Measurements from ENCODE around the gene BACH2.
"Not testable (repeated sequence)": the region's sequence is repeated elsewhere in the genome, so short reads cannot be mapped to it uniquely, and the experiment has no call there.

The BACH2 gene

DNA sequence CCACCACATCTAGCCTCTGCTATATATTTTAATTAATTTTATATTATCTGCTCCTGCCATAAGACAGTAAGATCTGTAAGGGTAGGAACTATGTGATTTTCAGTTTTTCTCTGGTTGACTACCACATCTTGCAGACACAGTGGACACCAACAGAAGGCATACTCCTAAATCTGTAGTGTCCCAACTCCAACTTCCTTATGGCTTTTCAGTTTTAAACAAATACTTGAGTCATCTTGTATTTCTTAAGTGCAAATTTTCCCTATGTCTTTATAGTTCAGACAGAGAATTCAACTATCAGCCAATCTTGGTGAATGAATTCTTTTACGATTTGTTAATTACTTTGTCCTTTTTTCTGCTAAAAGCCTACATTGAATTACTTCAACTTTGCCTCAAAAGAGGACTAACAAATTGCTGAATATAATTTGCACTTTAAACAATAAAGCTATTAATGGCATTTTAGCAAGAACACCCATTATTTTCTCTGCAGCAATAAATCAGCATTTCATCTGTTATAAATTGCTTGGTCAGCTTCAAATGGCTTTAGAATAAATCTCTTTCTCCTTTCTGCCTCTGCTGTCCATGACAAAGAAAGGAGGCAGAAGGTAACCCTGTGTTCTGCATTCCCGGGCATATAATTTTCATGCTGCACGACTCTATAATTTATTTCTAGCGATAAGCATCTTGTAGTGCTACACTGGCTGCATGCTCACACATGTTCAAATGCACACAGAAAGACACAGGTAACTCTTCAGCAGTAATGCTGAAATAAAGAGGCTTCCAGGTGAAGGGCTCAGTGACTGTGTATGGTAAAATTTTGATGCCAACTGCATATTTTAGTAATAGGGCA lies 144.8 kb downstream of the BACH2 start:
- no peak for DNase-seq

DNA sequence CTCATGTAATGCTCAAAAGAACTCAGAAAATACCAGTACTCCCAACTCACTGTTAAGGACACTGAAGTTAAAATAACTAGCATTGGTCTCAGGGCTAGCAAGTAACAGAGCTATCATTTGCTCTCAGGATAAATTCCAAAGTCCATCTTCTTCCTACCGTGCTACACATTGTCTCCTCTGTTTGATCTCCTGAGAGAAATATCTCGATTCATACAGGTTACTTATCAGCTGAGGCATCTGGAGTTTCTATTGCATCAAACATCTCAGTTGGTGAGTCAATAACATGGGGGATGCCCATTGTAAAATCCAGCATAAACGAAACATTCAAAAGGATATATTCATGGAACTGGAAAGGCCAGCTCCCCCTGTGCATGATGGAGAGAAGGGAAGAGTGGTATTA lies 147.4 kb downstream of the BACH2 start:
- DNase-seq: no peak

DNA sequence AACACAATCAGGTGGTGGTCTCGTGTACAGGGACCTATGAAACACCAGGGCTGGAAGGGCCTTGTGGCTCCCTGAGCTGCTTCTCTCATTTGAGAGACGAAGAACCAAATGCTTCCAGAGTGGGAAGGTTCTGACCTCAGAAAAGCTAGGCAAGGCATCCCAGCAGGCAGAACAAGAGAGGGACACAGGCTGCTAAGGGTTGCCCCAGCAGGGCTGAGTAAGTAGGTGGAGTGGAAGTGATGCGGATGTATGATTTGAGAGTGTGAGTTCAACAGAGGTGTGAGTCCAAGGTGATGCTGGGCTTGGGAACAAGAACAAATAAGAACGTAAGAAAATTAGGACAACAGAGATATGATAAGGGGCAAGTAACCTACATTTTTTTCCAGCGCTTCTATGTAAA lies 147.8 kb downstream of the BACH2 start:
- no peak for DNase-seq

DNA sequence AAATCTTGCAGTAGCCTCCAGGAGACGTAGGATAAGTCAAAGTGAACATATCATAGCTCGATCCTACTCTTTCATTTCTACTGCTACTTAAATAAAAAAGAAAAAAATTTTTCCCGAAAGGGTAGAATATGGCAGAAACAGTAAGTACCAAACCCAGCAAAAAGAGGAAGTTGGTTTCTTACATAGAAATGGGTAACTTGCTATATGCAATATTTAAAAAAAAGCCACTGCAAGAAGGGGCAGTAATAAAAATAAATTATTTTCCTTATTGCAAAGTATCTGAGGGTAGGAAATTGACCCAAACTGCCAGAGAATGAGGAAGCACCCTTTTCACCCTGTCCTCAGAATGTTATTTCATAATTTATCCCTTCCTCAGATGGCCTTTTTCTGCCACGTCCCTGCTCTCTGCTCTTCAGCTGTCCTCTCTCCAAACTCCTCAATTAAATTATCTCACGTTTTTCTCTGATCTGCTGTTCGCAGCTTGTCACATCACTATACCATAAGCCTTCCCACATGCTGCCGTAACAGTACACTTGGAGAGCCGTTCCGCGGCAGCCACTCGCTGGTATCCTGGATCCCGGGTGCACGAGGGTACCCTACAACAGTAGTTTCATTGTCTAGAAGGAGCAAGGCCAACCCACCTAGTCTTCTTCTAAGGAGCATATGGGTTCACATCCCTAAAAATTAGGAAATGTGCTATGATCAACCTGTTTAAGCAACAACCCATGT lies 149.6 kb downstream of the BACH2 start:
- no peak for DNase-seq

DNA sequence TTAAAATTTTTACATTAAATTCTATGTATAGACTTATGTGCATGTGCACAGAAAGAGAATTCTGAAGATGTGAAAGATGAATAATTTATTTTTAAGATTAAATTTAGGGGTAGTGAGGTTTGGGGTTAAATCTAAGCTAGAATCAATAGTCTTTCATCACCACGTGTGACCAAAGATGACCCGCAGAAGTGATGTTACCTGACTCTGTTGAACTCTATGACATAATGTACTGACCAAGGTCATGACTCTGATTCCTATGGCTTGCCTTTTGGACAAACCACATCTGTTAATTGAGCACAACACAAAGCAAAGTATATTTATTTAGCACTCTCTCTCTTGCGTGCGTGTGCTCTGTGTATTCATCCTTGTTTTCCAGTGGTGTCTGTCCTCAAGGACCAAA lies 150.6 kb downstream of the BACH2 start:
- DNase-seq: no peak

DNA sequence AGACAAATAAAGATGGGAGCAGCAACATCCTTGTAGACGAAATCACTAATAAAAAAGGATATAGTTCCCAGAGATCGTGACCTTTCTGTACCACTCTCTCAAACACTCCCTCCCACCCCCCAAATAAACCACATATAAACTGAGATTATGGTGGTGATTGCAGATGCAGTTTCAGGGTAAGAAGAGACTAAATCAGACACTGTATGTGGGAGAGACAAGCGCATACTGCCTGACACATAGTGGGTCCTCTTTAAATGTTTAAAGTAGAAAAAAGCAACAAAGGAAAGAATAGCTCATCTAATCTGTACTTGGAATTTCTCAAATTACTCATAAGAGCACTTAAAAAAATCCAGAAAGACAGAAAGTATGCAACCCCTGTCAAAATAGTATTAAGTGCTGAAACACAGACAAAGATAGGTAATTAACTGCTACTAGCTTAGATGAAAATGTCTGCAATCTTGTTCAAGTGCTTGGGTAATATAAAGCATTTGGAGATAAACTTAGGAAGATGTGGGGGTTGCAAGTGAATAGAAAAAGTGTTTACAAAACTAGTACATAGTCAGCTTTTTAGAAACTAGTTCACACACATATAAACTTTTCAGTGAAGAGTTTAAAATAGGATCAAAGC lies 151.6 kb downstream of the BACH2 start:
- peak in 1 of 2 experiments; percentile 19 for DNase-seq

DNA sequence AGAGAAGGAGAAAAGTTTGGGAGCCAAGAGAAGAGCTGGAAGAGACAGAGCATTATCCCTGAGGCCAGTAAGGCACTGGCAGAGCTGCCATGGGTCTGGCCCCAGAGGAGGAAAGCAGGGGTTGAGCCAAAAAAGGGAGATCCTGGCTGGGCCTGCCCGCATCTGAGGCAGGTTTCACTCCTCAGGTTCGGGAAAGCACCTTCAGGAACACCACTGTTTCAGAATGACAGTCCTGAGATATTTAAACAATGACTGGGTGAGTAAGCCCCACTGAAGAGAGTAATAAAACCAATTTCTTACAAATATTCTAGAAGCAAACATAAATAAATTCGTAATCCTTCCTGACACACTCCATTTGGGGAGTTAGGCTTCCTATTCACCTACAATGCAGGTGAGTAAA lies 152.2 kb downstream of the BACH2 start:
- DNase-seq: no peak

DNA sequence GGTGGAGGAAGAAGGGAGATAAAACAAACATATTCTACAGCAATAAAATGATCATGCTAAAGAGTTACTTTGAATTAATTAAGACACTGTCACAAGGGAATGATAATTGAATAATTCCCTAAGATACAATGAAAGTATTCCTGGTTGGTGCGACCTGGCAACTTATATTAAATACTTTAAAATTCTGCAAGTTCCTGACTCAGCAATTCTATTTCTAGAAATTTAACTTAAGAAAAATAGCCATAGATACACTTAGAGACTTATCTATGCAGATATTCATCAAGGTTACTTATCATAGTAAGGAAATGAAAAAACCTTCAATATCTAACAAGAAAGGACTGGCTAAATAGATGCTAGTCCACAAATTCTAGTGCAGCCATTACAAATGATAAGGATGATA lies 156.0 kb downstream of the BACH2 start:
- no peak for DNase-seq

DNA sequence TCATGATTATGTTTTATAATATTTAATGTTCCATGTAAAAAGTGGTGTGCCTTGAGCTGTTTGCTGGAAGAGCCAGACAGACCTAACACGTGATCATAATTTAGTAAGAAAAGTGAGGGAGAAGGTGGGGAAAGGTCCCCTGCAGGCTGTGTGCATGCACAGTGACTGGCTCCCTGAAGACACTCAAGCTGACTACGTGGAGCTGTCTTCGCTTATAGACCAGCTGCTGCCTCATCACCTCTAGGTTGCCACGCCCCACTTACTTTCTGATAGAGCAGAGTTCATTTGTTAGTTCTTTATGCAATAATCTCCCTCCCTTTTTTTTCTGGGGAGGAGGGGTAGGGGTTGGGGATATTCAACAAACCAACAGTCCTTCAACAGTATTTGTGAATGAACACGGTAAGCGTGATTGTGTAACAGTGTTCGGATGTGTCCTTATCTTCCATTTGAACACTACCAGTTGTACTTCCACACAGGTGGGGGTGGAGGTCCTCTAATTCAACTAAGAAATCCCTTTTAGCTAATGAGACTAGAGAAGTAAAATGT lies 157.3 kb downstream of the BACH2 start:
- no peak for DNase-seq

DNA sequence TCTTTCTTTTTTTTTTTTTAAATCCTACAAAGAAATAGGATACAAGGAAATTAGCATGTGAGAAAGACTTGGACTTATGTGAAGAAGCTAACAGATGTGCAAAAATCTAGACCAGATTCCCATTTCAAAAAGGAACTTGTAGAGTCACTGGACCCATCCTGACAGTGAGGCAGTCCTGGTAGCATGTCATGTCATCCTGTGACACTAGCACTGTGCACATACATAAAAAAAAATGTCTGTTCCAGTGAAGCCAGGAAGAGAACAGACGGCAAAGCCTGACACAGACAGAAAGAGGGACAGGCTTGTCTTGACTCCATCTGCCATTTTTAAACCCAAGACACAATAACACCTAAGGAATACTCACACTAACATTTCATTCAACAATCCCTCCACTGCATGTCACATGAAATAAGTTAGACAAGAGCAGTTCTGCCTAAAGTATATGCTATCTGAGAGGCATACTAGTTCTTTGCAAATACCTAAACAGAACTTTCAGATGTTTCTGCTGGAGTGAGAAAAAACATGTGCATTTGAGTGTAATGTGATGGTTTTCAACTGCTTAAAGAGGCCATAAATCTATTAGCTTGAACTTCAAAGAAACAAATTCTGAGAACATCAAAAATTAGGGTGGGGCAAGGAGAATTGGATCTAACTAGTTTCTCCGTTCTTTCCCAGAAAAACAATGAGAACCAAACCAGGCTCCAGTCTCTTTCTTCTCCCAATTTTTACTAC lies 159.6 kb downstream of the BACH2 start:
- no peak for DNase-seq

DNA sequence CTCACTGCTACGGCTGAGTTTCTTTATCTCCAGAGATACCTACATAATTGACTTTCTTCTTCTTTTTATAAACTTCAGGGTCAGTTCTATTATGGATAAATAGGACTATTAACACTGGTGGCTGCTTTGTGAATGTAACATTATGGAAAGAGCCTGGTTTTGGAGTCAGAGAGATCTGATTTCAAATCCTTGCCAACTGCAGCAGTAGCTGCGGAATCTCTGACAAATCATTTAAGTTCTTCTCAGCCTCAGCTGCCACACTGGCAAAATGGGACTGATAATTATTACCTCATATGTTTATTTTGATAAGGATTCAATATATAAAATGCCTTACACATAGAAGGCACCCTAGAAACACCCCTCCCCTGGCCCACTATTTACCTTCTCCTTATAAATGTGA lies 160.5 kb downstream of the BACH2 start:
- DNase-seq: no peak

DNA sequence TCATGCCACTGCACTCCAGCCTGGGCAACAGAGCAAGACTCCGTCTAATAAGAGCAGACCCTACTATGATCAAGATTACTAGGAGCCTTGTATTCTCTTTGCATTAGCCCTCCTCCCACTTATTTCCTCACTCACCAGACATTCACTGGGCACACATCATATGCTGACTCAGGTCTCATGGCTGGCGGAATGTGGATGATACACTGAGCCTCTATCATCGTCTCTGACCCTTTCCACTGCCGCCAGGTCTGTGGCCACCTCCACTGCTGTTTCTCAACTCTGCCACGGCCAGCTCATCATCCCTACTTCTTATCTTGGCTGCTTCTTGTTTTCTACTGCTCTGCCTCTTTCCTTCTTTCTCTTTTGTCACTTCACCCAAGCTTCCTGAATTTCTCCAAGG lies 161.0 kb downstream of the BACH2 start:
- DNase-seq: no peak

DNA sequence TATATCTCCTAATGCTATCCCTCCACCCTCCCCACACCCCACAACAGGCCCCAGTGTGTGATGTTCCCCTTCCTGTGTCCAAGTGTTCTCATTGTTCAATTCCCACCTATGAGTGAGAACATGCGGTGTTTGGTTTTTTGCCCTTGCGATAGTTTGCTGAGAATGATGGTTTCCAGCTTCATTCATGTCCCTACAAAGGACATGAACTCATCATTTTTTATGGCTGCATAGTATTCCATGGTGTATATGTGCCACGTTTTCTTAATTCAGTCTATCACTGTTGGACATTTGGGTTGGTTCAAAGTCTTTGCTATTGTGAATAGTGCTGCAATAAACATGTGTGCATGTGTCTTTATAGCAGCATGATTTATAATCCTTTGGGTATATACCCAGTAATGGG lies 163.0 kb downstream of the BACH2 start:
- DNase-seq: not testable (repeated sequence)

DNA sequence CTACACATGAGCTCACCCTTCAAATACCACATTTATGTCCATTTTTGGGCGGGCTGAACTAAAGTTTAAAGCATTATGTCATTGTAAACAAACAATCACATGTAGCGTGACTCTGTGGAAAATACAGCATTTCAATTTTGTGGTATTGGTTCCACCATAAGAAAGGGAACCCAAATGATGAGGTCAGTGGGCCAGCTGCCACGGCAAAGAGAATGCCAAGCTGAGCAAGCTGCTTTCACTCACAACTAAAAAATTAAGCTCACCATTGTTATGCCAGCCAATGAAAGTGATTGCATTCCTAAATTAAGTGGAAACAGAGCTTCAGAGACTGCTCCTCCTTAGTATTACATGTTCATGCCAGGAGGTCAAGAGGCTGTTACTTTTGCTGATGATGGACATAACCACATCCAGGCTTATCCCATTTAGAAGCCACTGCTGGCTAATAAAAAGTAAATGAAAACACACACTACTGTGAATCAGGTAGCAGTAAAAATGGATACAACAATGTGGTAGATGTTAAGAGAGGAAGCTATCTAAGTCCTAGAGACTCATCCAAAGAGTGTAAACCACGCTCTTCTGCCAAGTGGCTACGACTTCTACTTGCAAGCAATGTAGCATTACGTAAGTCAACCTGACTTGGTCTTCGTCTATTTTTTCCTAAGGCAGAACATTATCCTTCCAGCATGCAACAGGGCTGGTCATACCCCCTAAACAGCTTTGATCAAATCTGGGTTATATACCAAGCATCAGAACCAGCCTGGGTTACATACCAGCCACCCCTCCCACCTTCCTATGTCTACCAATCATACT lies 164.8 kb downstream of the BACH2 start:
- DNase-seq: no peak

DNA sequence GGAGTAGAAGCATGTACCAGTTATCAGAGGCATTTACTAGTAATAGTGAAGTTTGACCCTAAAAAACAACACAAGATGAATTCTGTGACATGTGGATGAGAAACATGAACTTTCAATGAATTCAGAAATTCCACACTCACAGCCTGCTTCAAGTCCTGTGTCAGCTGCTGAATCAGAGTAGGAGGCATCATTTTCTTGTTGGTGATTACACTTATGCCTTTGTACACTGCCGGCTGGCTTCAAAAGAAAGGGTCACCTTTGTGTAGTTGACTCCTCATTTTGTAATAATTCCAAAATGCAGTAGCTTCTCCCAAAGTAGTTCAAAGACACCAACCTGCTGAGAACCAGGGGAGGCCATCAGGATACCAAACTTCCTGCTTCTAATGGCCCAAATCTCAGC lies 165.5 kb downstream of the BACH2 start:
- DNase-seq: no peak

DNA sequence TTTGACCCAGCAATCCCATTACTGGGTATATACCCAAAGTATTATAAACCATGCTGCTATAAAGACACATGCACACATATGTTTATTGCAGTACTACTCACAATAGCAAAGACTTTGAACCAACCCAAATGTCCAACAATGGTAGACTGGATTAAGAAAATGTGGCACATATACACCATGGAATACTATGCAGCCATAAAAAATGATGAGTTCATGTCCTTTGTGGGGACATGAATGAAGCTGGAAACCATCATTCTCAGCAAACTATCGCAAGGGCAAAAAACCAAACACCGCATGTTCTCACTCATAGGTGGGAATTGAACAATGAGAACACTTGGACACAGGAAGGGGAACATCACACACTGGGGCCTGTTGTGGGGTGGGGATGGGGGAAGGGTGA lies 168.0 kb downstream of the BACH2 start:
- not testable (repeated sequence) for DNase-seq

DNA sequence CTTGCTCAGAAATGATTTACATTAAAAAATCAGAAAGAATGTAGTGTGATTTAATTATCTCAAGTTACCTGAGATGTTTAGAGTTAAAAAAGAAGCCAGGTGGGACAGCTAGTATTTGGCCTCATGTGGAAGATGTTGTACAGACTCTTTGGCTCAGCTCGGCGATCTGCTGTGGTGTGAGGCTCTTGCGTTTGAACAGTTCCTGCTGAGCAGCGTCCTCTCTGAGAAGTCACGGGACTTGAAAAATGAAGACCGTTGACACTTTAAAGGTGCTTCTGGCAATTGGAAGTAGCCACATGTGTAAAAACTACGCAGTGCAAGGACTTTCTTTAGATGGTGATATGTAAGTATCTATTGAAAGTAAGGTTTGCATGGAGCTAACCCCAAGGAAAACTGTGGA lies 169.0 kb downstream of the BACH2 start:
- DNase-seq: no peak

DNA sequence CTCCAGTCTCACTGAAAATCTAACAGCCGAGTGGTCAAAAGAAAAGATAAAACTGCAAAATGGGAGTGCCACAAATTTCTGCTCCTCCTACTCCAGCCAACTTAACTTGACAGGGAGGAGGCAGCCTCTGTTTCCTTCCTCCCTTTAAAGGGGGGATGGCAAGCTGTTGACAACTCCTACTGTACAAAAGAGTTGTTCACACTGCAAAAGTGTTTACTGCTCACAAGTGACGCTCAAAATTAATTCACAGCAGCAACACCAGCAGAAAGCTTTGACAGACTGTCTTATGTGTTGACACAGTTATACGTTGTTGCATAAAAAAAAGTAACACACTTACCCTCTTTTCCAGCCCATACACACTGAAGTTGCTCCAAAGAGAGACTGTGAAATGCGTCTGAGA lies 169.8 kb downstream of the BACH2 start:
- no peak for DNase-seq

DNA sequence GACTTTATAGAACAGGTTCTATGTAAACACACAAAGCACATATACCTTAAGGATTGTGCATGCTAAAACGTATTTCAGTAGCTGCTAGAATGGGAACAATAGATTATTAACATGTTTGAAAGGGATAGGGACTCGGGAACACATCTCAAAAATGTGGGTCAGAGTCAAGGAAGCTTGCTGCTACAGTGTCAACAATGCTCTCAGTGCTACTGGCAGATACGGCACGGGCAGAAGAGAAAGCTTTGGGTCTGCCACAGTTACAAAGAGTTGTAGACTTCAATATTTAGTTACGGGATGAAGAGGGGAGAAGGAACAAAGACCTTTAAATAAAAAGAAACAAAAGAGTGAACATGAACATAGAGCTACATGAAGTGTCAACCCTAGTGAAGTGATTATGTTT lies 170.5 kb downstream of the BACH2 start:
- no peak for DNase-seq

DNA sequence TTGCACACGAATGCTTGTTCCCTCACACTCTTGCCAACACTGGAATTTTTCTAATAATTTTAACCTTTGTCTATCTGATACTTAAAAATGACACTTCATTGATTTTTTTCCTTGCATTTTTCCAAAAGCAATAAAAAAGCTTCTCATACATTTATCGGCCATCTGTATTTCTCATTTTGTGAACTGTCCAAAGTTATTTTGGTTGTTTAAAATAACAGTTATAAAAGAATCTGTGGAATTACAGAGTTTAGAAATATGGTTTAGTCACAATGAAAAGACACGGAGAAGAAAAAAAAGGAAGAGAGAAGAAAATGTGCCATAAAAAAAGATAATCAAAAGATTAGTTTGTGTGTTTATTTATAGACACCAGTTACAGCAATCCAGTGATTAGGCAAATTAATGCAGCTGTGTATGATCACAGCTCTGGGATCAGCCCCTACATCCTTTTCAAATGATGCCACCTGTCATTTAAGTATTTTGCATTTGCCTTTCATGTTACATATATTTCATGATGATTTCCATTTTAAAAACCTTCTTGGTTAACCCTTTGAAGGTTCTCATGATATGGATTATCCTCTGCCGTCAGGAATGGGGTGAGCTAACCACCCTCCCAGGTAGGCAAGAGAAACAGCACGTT lies 171.7 kb downstream of the BACH2 start:
- DNase-seq: no peak

DNA sequence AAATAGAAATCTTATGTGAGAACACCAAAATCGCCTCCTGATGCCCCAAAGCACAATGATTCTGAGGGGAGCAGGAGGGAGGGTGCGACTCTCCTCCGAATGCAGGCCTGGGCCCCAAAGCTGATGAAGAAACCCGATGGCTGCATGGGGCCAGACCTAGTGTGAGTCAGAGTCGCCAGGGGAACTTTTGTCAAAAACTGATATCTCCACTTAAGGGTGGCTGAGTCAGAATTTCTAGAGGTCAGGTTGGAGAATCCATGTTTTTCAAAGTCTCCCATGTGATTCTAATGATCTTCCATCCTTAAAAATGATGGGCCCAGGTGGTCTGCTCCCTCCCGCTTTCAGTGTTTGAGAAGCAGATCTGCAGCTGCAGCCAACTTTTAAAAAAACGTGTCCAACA lies 172.8 kb downstream of the BACH2 start:
- DNase-seq: no peak

DNA sequence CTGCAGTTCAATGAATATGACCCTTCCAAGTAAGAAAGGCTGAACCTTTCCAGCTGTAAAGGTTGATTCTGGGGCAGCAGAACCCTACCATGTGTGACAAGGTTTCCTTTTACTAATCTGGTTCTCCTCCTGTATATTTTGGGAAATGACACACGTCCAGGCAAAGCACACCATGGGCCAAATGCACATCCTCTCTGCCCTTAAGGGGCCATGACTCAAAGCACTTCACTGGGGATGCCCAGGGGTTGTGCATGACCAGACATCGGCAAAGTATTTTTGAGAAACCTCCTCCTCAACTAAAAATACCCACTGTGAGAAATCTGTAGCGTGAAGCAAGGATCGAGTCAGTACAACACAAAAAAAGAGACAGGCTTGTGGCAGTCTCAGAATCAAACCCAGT lies 174.7 kb downstream of the BACH2 start:
- no peak for DNase-seq
